Measurements from ENCODE around the gene GLIS1. TPM values are rescaled to one million over a fixed set of nuclear protein-coding genes. Genes with fewer than 3 reads are reported as not detected.

GLIS1 gene
- total and polyA plus RNA-seq, 10 of the 15 experiments (the other 5 are each of a cell fraction or from before 2014, with no cell fraction given): not detected

- intact Hi-C loops (cut with micrococcal nuclease; ENCODE audit: unreplicated experiment): no loop called here
- ChIA-PET CTCF (no interaction called here), SMC1A (ENCODE audit: uncharacterized antibody, unreplicated experiment) (no interaction called here), POLR2A (no interaction called here), RAD21 (ENCODE audit: unreplicated experiment) (no interaction called here)
- no TSS peak for BruUV-seq (replicated peaks)
- WGBS (ENCODE audit: insufficient coverage, insufficient replicate concordance, low lambda C conversion rate, missing lambda C conversion rate): 47% methylated on average over 10 of the region's 10 CpGs
- H3K9ac ChIP-seq (ENCODE audit: control insufficient read depth, insufficient read depth, low read length): no peak overlapping the region
- no peak for FAIRE-seq
- no peaks in the 10 kb centered on the region for H3K9me3 ChIP-seq (replicated peaks; ENCODE audit: control insufficient read depth, insufficient read depth, low read length)
- H3K4me2 ChIP-seq (ENCODE audit: control insufficient read depth, insufficient read depth): no peak overlapping the region
- H3K36me3 ChIP-seq (ENCODE audit: control insufficient read depth in 2 of 2, insufficient read depth in 2 of 2, low read length in 1 of 2): no peaks in the 10 kb centered on the region
- in situ Hi-C loops (cut with MboI): no loop called here
- no peaks in the 10 kb centered on the region; a peak in 3 of 4 replicates for H3K27me3 ChIP-seq (replicated peaks in 1 of 2; ENCODE audit: control insufficient read depth in 2 of 2, insufficient read depth in 2 of 2, low read length in 1 of 2)
- DNase-seq (ENCODE audit: low read depth, low spot score): no peak
- H2AFZ ChIP-seq (ENCODE audit: control insufficient read depth, low read depth, low read length): no peak overlapping the region
- H3K79me2 ChIP-seq (ENCODE audit: control insufficient read depth, insufficient read depth, low read length): no peaks in the 10 kb centered on the region
- no peaks in the 10 kb centered on the region for H3K4me1 ChIP-seq (ENCODE audit: control insufficient read depth, insufficient read depth, low read length)
- H4K20me1 ChIP-seq (ENCODE audit: control insufficient read depth, insufficient read depth): no peaks in the 10 kb centered on the region
- no peak for ATAC-seq
- H3K27ac ChIP-seq (ENCODE audit: control insufficient read depth, insufficient read depth): no peak overlapping the region
- no peak overlapping the region for H3K4me3 ChIP-seq
- TF ChIP-seq ZNF384 (IDR thresholded peaks at IDR 0.05; ENCODE audit: borderline replicate concordance, low read depth, low read length): no peak
- TF ChIP-seq GABPA (IDR thresholded peaks at IDR 0.05; ENCODE audit: low read depth): no peak
- TF ChIP-seq STAT3 (IDR thresholded peaks at IDR 0.05; ENCODE audit: low read depth, low read length): no peak
- no peak for TF ChIP-seq NFIC (IDR thresholded peaks at IDR 0.05; ENCODE audit: low read depth, low read length)
- TF ChIP-seq ZNF217 (IDR thresholded peaks at IDR 0.05): no peak
- no peak for TF ChIP-seq REST (IDR thresholded peaks at IDR 0.05; ENCODE audit: low read depth, low read length)
- no peak for TF ChIP-seq TAF1 (IDR thresholded peaks at IDR 0.05; ENCODE audit: borderline replicate concordance, low read depth, low read length)
- no peak for TF ChIP-seq IKZF2 (IDR thresholded peaks at IDR 0.05)
- TF ChIP-seq BRCA1 (IDR thresholded peaks at IDR 0.05; ENCODE audit: low read depth, low read length): no peak
- TF ChIP-seq CBFB (IDR thresholded peaks at IDR 0.05; ENCODE audit: low read depth): no peak
- TF ChIP-seq ZBTB40 (IDR thresholded peaks at IDR 0.05; ENCODE audit: borderline replicate concordance): no peak
- TF ChIP-seq RB1 (IDR thresholded peaks at IDR 0.05; ENCODE audit: borderline replicate concordance): no peak
- no peak for TF ChIP-seq POLR2A (IDR thresholded peaks at IDR 0.05; ENCODE audit: low read depth, low read length)
- no peak for TF ChIP-seq CBX3 (IDR thresholded peaks at IDR 0.05; ENCODE audit: borderline replicate concordance, low read depth)
- TF ChIP-seq STAT1 (conservative IDR thresholded peaks at IDR 0.05): no peak
- TF ChIP-seq FOXK2 (IDR thresholded peaks at IDR 0.05): no peak
- no peak for TF ChIP-seq EED (IDR thresholded peaks at IDR 0.05; ENCODE audit: low read depth)
- TF ChIP-seq NR2F1 (conservative IDR thresholded peaks at IDR 0.05): no peak
- TF ChIP-seq SPI1 (IDR thresholded peaks at IDR 0.05; ENCODE audit: borderline replicate concordance, insufficient read depth, low read depth, low read length): no peak
Observed at GRCh38 chr1:53694718-53695091, 44.3 kb downstream of the GLIS1 start.

Data from GM12878 (cell line).